ENCODE data around the gene FPR3. TPM values are rescaled to one million over a fixed set of nuclear protein-coding genes. Genes with fewer than 3 reads are reported as not detected.

The FPR3 gene
- total and polyA plus RNA-seq, 2 donors (not counting 3 experiments of a cell fraction or from before 2014, with no cell fraction given): not detected

- H3K27me3 ChIP-seq (ENCODE audit: control insufficient read depth in 2 of 2, insufficient read depth in 2 of 2, low read length in 2 of 2): no peaks in the 10 kb centered on the region
- no peak overlapping the region for H3K4me3 ChIP-seq (replicated peaks in 1 of 3; ENCODE audit: insufficient read depth in 1 of 3, low read depth in 1 of 3, low read length in 3 of 3)
- H4K20me1 ChIP-seq (replicated peaks; ENCODE audit: control insufficient read depth, extremely low read depth, insufficient read depth, low read length): no peaks in the 10 kb centered on the region
- no peak for DNase-seq (ENCODE audit: low read depth, low spot score)
- no peak for TF ChIP-seq FOS (IDR thresholded peaks at IDR 0.05; ENCODE audit: borderline replicate concordance, insufficient read depth, low read length)
- TF ChIP-seq, protein P1, sequence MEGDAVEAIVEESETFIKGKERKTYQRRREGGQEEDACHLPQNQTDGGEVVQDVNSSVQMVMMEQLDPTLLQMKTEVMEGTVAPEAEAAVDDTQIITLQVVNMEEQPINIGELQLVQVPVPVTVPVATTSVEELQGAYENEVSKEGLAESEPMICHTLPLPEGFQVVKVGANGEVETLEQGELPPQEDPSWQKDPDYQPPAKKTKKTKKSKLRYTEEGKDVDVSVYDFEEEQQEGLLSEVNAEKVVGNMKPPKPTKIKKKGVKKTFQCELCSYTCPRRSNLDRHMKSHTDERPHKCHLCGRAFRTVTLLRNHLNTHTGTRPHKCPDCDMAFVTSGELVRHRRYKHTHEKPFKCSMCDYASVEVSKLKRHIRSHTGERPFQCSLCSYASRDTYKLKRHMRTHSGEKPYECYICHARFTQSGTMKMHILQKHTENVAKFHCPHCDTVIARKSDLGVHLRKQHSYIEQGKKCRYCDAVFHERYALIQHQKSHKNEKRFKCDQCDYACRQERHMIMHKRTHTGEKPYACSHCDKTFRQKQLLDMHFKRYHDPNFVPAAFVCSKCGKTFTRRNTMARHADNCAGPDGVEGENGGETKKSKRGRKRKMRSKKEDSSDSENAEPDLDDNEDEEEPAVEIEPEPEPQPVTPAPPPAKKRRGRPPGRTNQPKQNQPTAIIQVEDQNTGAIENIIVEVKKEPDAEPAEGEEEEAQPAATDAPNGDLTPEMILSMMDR (IDR thresholded peaks at IDR 0.05; ENCODE audit: extremely low read depth in 1 of 2, insufficient read depth in 1 of 2, low read depth in 1 of 2, low read length in 2 of 2): no peak
- TF ChIP-seq, protein P2, sequence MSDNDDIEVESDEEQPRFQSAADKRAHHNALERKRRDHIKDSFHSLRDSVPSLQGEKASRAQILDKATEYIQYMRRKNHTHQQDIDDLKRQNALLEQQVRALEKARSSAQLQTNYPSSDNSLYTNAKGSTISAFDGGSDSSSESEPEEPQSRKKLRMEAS (IDR thresholded peaks at IDR 0.05; ENCODE audit: insufficient read depth, insufficient read length): no peak
- no peak for TF ChIP-seq JUN (IDR thresholded peaks at IDR 0.05; ENCODE audit: borderline replicate concordance, insufficient read depth, insufficient read length, low read depth)
- no peak for TF ChIP-seq POLR2AphosphoS5 (IDR thresholded peaks at IDR 0.05; ENCODE audit: insufficient read depth, low read depth, low read length)
- FAIRE-seq: no peak
- no peak overlapping the region for H3K4me2 ChIP-seq (ENCODE audit: insufficient read depth, low read length)
- ChIA-PET POLR2A (no interaction called here), CTCF (no interaction called here)
- H3K9ac ChIP-seq (replicated peaks; ENCODE audit: extremely low read depth, insufficient read depth, low read length): no peak overlapping the region
- dilution Hi-C loops (cut with MboI; ENCODE audit: extremely low pct_ligation_motif_present, low sequenced_read_pairs): no loop called here
- no TSS peak for BruUV-seq (replicated peaks)
- no peaks in the 10 kb centered on the region for H3K4me1 ChIP-seq (ENCODE audit: control insufficient read depth, extremely low read depth, insufficient read depth, low read length)
- H3K27ac ChIP-seq (ENCODE audit: insufficient read depth, low read depth, low read length): no peak overlapping the region
- no peaks in the 10 kb centered on the region for H3K9me3 ChIP-seq (replicated peaks; ENCODE audit: control insufficient read depth, insufficient read depth, low read length)
- H3K79me2 ChIP-seq (ENCODE audit: control insufficient read depth, insufficient read depth, low read length): no peaks in the 10 kb centered on the region
- intact Hi-C loops (cut with micrococcal nuclease): no loop called here
- no peak overlapping the region for H2AFZ ChIP-seq (ENCODE audit: low read depth, low read length)
- no peaks in the 10 kb centered on the region for H3K36me3 ChIP-seq (ENCODE audit: control insufficient read depth in 2 of 2, extremely low read depth in 1 of 2, insufficient read depth in 2 of 2, low read length in 2 of 2)
- H3K9me1 ChIP-seq (replicated peaks; ENCODE audit: control insufficient read depth, extremely low read depth, insufficient read depth, low read length): no peaks in the 10 kb centered on the region
Observed at GRCh38 chr19:51800473-51801244, 5.7 kb downstream of the FPR3 start.

Measured in endothelial cell of umbilical vein (primary cell).